HFFc6 (cell line): ENCODE data around the gene KRCC1. TPM values are rescaled to one million over a fixed set of nuclear protein-coding genes. Genes with fewer than 3 reads are reported as not detected.

Experiments used
- DNase-seq: peaks from one replicate; pipeline ENCODE4 v3.0.0-alpha.2; 2018
- H3K27ac Mint-ChIP-seq: 2 replicates; pipeline ENCODE4 v1.8.0; 2020; ENCODE audit warnings: mild to moderate bottlenecking, mixed read lengths
- H3K27me3 Mint-ChIP-seq: 2 replicates; pipeline ENCODE4 v1.8.0; 2021; ENCODE audit warnings: mild to moderate bottlenecking, moderate library complexity, mixed read lengths; ENCODE audit not compliant: insufficient read depth
- H3K36me3 Mint-ChIP-seq: 2 replicates; pipeline ENCODE4 v1.8.0; 2021; ENCODE audit warnings: low read depth, mixed read lengths
- H3K4me1 Mint-ChIP-seq: 2 replicates; pipeline ENCODE4 v1.8.0; 2020; ENCODE audit warnings: low read depth, mixed read lengths
- H3K4me3 Mint-ChIP-seq: 2 replicates; pipeline ENCODE4 v1.8.0; 2020; ENCODE audit warnings: mild to moderate bottlenecking, moderate library complexity, mixed read lengths
- H3K9me3 Mint-ChIP-seq: 2 replicates; pipeline ENCODE4 v1.8.0; 2020; ENCODE audit warnings: mild to moderate bottlenecking, mixed read lengths
- CTCF ChIP-seq: fragments of 200-600 bp; sonication (generic); IDR thresholded peaks from 2 replicates; pipeline ENCODE4 v1.5.0; 2021; ENCODE audit warnings: antibody characterized with exemption, mild to moderate bottlenecking
- total RNA-seq, 6 experiments: library from RNA; stranded (reverse); fragmentation: NEBNext Ultra II Directional; extraction: Animal tissue kit (Norgen Biotek cat#: 25700); gene quantifications; 2 replicates in 1 of 6; 3 replicates in 5 of 6; pipeline ENCODE4 v1.2.3, GENCODE V29; 2021

KRCC1 gene
- total RNA-seq, 6 experiments from 2014 or later, result 19.3 to 26.0 (median 23.8) TPM

- Mint-ChIP-seq H3K27ac (no peak overlapping the region), H3K27me3 (peaks cover 13% of the 10 kb centered on the region), H3K36me3 (no peaks in the 10 kb centered on the region), H3K9me3 (no peaks in the 10 kb centered on the region), H3K4me3 (no peak overlapping the region), H3K4me1 (no peaks in the 10 kb centered on the region)
- no peak for TF ChIP-seq CTCF
- no peak for DNase-seq
Observed at GRCh38 chr2:88090446-88091283, 35.1 kb upstream of the KRCC1 start.

- H3K27ac Mint-ChIP-seq, result no peak overlapping the region
- no peaks in the 10 kb centered on the region for H3K36me3 Mint-ChIP-seq
- TF ChIP-seq CTCF, result no peak
- H3K27me3 Mint-ChIP-seq, result peaks cover 21% of the 10 kb centered on the region
- H3K9me3 Mint-ChIP-seq, result no peaks in the 10 kb centered on the region
- no peak overlapping the region for H3K4me3 Mint-ChIP-seq
- no peak for DNase-seq
- H3K4me1 Mint-ChIP-seq, result no peaks in the 10 kb centered on the region
Observed at GRCh38 chr2:88088999-88089398, 33.4 kb upstream of the KRCC1 start.

- TF ChIP-seq CTCF, result no peak
- Mint-ChIP-seq H3K27me3 (peaks cover 31% of the 10 kb centered on the region), H3K9me3 (no peaks in the 10 kb centered on the region), H3K36me3 (no peaks in the 10 kb centered on the region), H3K4me3 (no peak overlapping the region), H3K27ac (no peak overlapping the region), H3K4me1 (no peaks in the 10 kb centered on the region)
- no peak for DNase-seq
Observed at GRCh38 chr2:88087763-88088162, 32.2 kb upstream of the KRCC1 start.

GRCh38 chr2:88087073-88087472 lies 31.5 kb upstream of the KRCC1 start:
- Mint-ChIP-seq H3K27me3 (peaks cover 32% of the 10 kb centered on the region), H3K4me1 (no peaks in the 10 kb centered on the region), H3K36me3 (no peaks in the 10 kb centered on the region), H3K4me3 (no peak overlapping the region), H3K27ac (no peak overlapping the region), H3K9me3 (no peaks in the 10 kb centered on the region)
- TF ChIP-seq CTCF, result no peak
- no peak for DNase-seq

GRCh38 chr2:88086401-88086800 lies 30.8 kb upstream of the KRCC1 start:
- no peak for DNase-seq
- Mint-ChIP-seq H3K27me3 (peaks cover 28% of the 10 kb centered on the region), H3K36me3 (no peaks in the 10 kb centered on the region), H3K4me1 (no peaks in the 10 kb centered on the region), H3K9me3 (no peaks in the 10 kb centered on the region), H3K4me3 (no peak overlapping the region), H3K27ac (no peak overlapping the region)
- no peak for TF ChIP-seq CTCF
